Measurements from ENCODE around the gene LTBP2.

GRCh38 chr14:74465335-74465734, 146.7 kb downstream of the LTBP2 start:
- TF ChIP-seq POLR2A (IDR thresholded peaks at IDR 0.05; ENCODE audit: low read length) (no peak), GATA1 (IDR thresholded peaks at IDR 0.05; ENCODE audit: low read depth, low read length) (no peak)
